Mesenchymal stem cell (in vitro differentiated cells and primary cell): Measurements from ENCODE around the gene MRM3.

Source experiments
- DNase-seq: peaks from one replicate; pipeline ENCODE4 v3.0.0-alpha.2; 2013
- H2AFZ ChIP-seq: one replicate; pipeline ENCODE4 v1.6.1; 2013; ENCODE audit warnings: low read depth, mild to moderate bottlenecking, control low read depth, inconsistent platforms, low read length, moderate library complexity
- H2AK5ac ChIP-seq: 2 replicates; pipeline ENCODE4 v1.6.1; 2013; ENCODE audit warnings: low read length, moderate library complexity, mild to moderate bottlenecking, inconsistent platforms; ENCODE audit not compliant: severe bottlenecking
- H2BK120ac ChIP-seq: one replicate; pipeline ENCODE4 v1.6.1; 2013; ENCODE audit warnings: low read depth, mild to moderate bottlenecking, inconsistent platforms, low read length, moderate library complexity
- H2BK12ac ChIP-seq, 2 experiments: one replicate each; pipeline ENCODE4 v1.6.1; 2013; ENCODE audit warnings: inconsistent platforms in 2 of 2, low read length in 2 of 2, mild to moderate bottlenecking in 2 of 2, moderate library complexity in 2 of 2, control low read depth in 1 of 2
- H2BK15ac ChIP-seq: one replicate; pipeline ENCODE4 v1.6.1; 2013; ENCODE audit warnings: mild to moderate bottlenecking, low read depth, inconsistent platforms; ENCODE audit not compliant: poor library complexity, severe bottlenecking
- H2BK5ac ChIP-seq: 2 replicates; pipeline ENCODE4 v1.6.1; 2013; ENCODE audit warnings: low read depth, mild to moderate bottlenecking, low read length, control low read depth, inconsistent platforms; ENCODE audit not compliant: poor library complexity, severe bottlenecking
- H3K14ac ChIP-seq, 2 experiments: one replicate each; pipeline ENCODE4 v1.6.1; 2013; ENCODE audit warnings: inconsistent platforms in 2 of 2, low read length in 2 of 2, control low read depth in 1 of 2, mild to moderate bottlenecking in 1 of 2, moderate library complexity in 1 of 2
- H3K18ac ChIP-seq, 2 experiments: one replicate each; pipeline ENCODE4 v1.6.1; 2013; ENCODE audit warnings: inconsistent platforms in 2 of 2, low read length in 2 of 2, control low read depth in 1 of 2, low read depth in 1 of 2, mild to moderate bottlenecking in 1 of 2
- H3K23ac ChIP-seq, 2 experiments: one replicate each; pipeline ENCODE4 v1.6.1; 2013; ENCODE audit warnings: inconsistent platforms in 2 of 2, low read length in 2 of 2, mild to moderate bottlenecking in 2 of 2, moderate library complexity in 2 of 2, control low read depth in 1 of 2
- H3K27ac ChIP-seq: 2 replicates; pipeline ENCODE4 v1.5.1; 2013; ENCODE audit warnings: mild to moderate bottlenecking, moderate library complexity, low read length, control low read depth, inconsistent platforms; ENCODE audit not compliant: poor library complexity, severe bottlenecking
- H3K27me3 ChIP-seq, 2 experiments: 2 replicates each; pipeline versions ENCODE4 v1.6.1 to v1.7.0; 2013; ENCODE audit warnings: low read length in 2 of 2, mild to moderate bottlenecking in 2 of 2, moderate library complexity in 2 of 2, control low read depth in 1 of 2, inconsistent platforms in 1 of 2; ENCODE audit not compliant: control insufficient read depth in 1 of 2, insufficient read depth in 1 of 2
- H3K36me3 ChIP-seq, 2 experiments: 2 replicates each; pipeline versions ENCODE4 v1.6.1 to v1.7.0; 2013; ENCODE audit warnings: low read length in 2 of 2, control low read depth in 1 of 2, inconsistent platforms in 1 of 2, low read depth in 1 of 2, mild to moderate bottlenecking in 1 of 2; ENCODE audit not compliant: insufficient read depth in 2 of 2, control insufficient read depth in 1 of 2
- H3K4ac ChIP-seq, 2 experiments: one replicate each; pipeline ENCODE4 v1.6.1; 2013; ENCODE audit warnings: inconsistent platforms in 2 of 2, low read length in 2 of 2, mild to moderate bottlenecking in 2 of 2, moderate library complexity in 2 of 2, control low read depth in 1 of 2, low read depth in 1 of 2
- H3K4me1 ChIP-seq: 2 replicates; pipeline ENCODE4 v1.6.1; 2013; ENCODE audit warnings: low read depth, low read length, control low read depth; ENCODE audit not compliant: control insufficient read depth, insufficient read depth
- H3K4me2 ChIP-seq: 2 replicates; pipeline ENCODE4 v1.6.1; 2013; ENCODE audit warnings: low read length, mild to moderate bottlenecking, inconsistent platforms; ENCODE audit not compliant: poor library complexity, severe bottlenecking
- H3K4me3 ChIP-seq, 2 experiments: 2 replicates each; pipeline versions ENCODE4 v1.5.1 to v1.7.0; 2013; ENCODE audit warnings: low read length in 2 of 2, mild to moderate bottlenecking in 2 of 2, control low read depth in 1 of 2, low read depth in 1 of 2; ENCODE audit not compliant: insufficient read depth in 1 of 2
- H3K79me1 ChIP-seq: replicated peaks from 2 replicates; pipeline ENCODE4 v1.6.1; 2013; ENCODE audit warnings: mild to moderate bottlenecking, control low read depth, low read length, inconsistent platforms; ENCODE audit not compliant: poor library complexity, severe bottlenecking
- H3K9ac ChIP-seq: 2 replicates; pipeline ENCODE4 v1.7.0; 2013; ENCODE audit warnings: mild to moderate bottlenecking, low read length, moderate library complexity
- H3K9me3 ChIP-seq: 2 replicates; pipeline ENCODE4 v1.7.0; 2013; ENCODE audit warnings: mild to moderate bottlenecking, low read length; ENCODE audit not compliant: control insufficient read depth
- H4K8ac ChIP-seq: one replicate; pipeline ENCODE4 v1.6.1; 2013; ENCODE audit warnings: inconsistent platforms, mild to moderate bottlenecking, low read length, moderate library complexity
- H4K91ac ChIP-seq: one replicate; pipeline ENCODE4 v1.6.1; 2013; ENCODE audit warnings: mild to moderate bottlenecking, low read length, inconsistent platforms
- WGBS: methylation state at CpG from one replicate; pipeline ENCODE4 v1.1.7; 2013; ENCODE audit warnings: mixed read lengths; 5-methylcytosine and 5-hydroxymethylcytosine counted together

Gene MRM3

GRCh38 chr17:800446-801242, 18.5 kb downstream of the MRM3 start:
- WGBS, result 95% methylated on average over 39 of the region's 39 CpGs
- H4K91ac ChIP-seq, result no peak overlapping the region
- no peak overlapping the region for H3K18ac ChIP-seq
- H3K27me3 ChIP-seq, result peaks cover 0 to 3% of the 10 kb centered on the region in 2 experiments
- no peak overlapping the region for H2BK15ac ChIP-seq
- no peak overlapping the region for H2BK12ac ChIP-seq
- H2AFZ ChIP-seq, result no peak overlapping the region
- H2BK5ac ChIP-seq, result no peak overlapping the region
- H4K8ac ChIP-seq, result no peak overlapping the region
- peaks cover 25% of the 10 kb centered on the region for H3K79me1 ChIP-seq
- H3K4me2 ChIP-seq, result no peak overlapping the region
- H3K23ac ChIP-seq, result no peak overlapping the region
- no peaks in the 10 kb centered on the region for H3K9me3 ChIP-seq
- H2BK120ac ChIP-seq, result no peak overlapping the region
- no peak overlapping the region for H3K9ac ChIP-seq
- DNase-seq, result no peak
- H3K36me3 ChIP-seq, result peaks cover 0 to 77% of the 10 kb centered on the region in 2 experiments
- H3K27ac ChIP-seq, result no peak overlapping the region
- H3K4me3 ChIP-seq, result no peak overlapping the region
- H2AK5ac ChIP-seq, result peak overlapping the region; percentile 1
- no peak overlapping the region for H3K4ac ChIP-seq
- peaks cover 33% of the 10 kb centered on the region for H3K4me1 ChIP-seq
- H3K14ac ChIP-seq, result no peak overlapping the region

- Histone ChIP-seq H2BK12ac (no peak overlapping the region), H2BK120ac (no peak overlapping the region), H3K4me3 (no peak overlapping the region), H3K79me1 (peaks cover 25% of the 10 kb centered on the region), H3K4ac (no peak overlapping the region), H2AK5ac (no peak overlapping the region), H3K36me3 (peaks cover 0 to 72% of the 10 kb centered on the region in 2 experiments), H3K9me3 (no peaks in the 10 kb centered on the region), H4K8ac (peak overlapping the region; percentile 64), H2BK15ac (no peak overlapping the region), H4K91ac (no peak overlapping the region), H3K9ac (no peak overlapping the region), H3K27ac (peak overlapping the region; percentile 53), H3K14ac (no peak overlapping the region), H3K27me3 (peaks cover 0 to 4% of the 10 kb centered on the region in 2 experiments), H3K23ac (no peak overlapping the region), H3K18ac (no peak overlapping the region), H3K4me2 (no peak overlapping the region), H2BK5ac (no peak overlapping the region), H3K4me1 (peaks cover 33% of the 10 kb centered on the region), H2AFZ (no peak overlapping the region)
- DNase-seq, result peak; percentile 21
- 73% methylated on average over 6 of the region's 6 CpGs for WGBS
Measured at GRCh38 chr17:801660-802059, 19.5 kb downstream of the MRM3 start.

DNA sequence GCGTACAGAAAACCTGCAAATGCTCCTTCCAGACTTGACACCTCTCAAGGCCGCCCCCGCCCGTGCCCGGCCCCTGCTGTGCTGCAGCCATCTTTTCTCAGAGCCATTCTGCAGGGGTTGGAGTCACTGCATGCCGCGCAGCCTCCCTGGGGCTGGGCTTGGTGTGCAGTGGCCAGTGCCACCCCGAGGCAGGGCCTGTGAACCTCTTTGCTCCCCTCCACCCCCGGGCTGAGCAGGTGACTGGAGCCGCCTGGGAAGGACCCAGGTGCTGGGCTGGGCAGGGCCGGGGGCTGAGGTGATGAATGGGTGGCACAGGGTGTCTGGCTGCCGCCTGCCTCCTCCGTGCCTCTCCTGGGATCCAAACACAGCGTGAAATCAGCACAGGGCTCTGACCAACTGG, 20.3 kb downstream of the MRM3 start:
- Histone ChIP-seq H2AK5ac (no peak overlapping the region), H3K4ac (no peak overlapping the region), H3K27me3 (peaks cover 0 to 7% of the 10 kb centered on the region in 2 experiments), H3K4me1 (peaks cover 33% of the 10 kb centered on the region), H2BK12ac (no peak overlapping the region), H3K9me3 (no peaks in the 10 kb centered on the region), H2BK15ac (no peak overlapping the region), H3K18ac (no peak overlapping the region), H4K91ac (no peak overlapping the region), H4K8ac (no peak overlapping the region), H3K27ac (no peak overlapping the region), H3K4me2 (no peak overlapping the region), H3K9ac (no peak overlapping the region), H3K36me3 (peaks cover 0 to 72% of the 10 kb centered on the region in 2 experiments), H3K14ac (no peak overlapping the region), H2BK5ac (peak overlapping the region; percentile 11), H2AFZ (no peak overlapping the region), H2BK120ac (no peak overlapping the region), H3K4me3 (no peak overlapping the region), H3K79me1 (peaks cover 32% of the 10 kb centered on the region), H3K23ac (no peak overlapping the region)
- 96% methylated on average over 14 of the region's 14 CpGs for WGBS
- DNase-seq, result no peak

GRCh38 chr17:802901-803881, 21.0 kb downstream of the MRM3 start:
- Histone ChIP-seq H3K18ac (no peak overlapping the region), H2AFZ (no peak overlapping the region), H3K4me2 (peak overlapping the region; percentile 4), H3K4me1 (peaks cover 33% of the 10 kb centered on the region), H3K79me1 (peaks cover 38% of the 10 kb centered on the region), H3K23ac (no peak overlapping the region), H4K91ac (no peak overlapping the region), H2BK12ac (no peak overlapping the region), H3K36me3 (peaks cover 0 to 77% of the 10 kb centered on the region in 2 experiments), H3K9ac (no peak overlapping the region), H3K4me3 (no peak overlapping the region), H3K14ac (no peak overlapping the region), H2AK5ac (peak overlapping the region; percentile 53), H3K9me3 (no peaks in the 10 kb centered on the region), H3K4ac (no peak overlapping the region), H2BK120ac (no peak overlapping the region), H3K27ac (peak overlapping the region; percentile 43), H4K8ac (no peak overlapping the region), H2BK5ac (no peak overlapping the region), H3K27me3 (peaks cover 0 to 7% of the 10 kb centered on the region in 2 experiments), H2BK15ac (no peak overlapping the region)
- WGBS, result 91% methylated on average over 37 of the region's 37 CpGs
- no peak for DNase-seq
